MM.1S (cell line): Measurements from ENCODE around the gene TBX6.

Source experiments
- CTCF ChIP-seq: fragments of 300-600 bp; sonication (generic); IDR thresholded peaks from 2 replicates; pipeline ENCODE4 v1.5.1; 2016; ENCODE audit warnings: antibody characterized with exemption, low read length, mixed read lengths
- EZH2 ChIP-seq: fragments of 300-600 bp; sonication (generic); optimal IDR thresholded peaks from 2 replicates; pipeline ENCODE3; 2017; ENCODE audit warnings: low read depth, mild to moderate bottlenecking, antibody characterized with exemption, low read length, mixed read lengths
- EZH2phosphoT487 ChIP-seq: fragments of 300-600 bp; sonication (generic); IDR thresholded peaks from 2 replicates; pipeline ENCODE4 v1.6.1; 2018; ENCODE audit warnings: antibody characterized with exemption, low read length

- TF ChIP-seq CTCF (no peak), EZH2 (no peak), EZH2phosphoT487 (no peak)
These were observed 6.5 kb downstream of the TBX6 start for GRCh38 chr16:30085247-30085646.
